ENCODE data around the gene HS6ST3.

The HS6ST3 gene

GRCh38 chr13:96068729-96069128 is 21.2 kb upstream of the HS6ST3 start:
- Histone ChIP-seq H3K4me3 (ENCODE audit: low read length) (no peak overlapping the region), H2AFZ (ENCODE audit: low read depth, low read length) (no peak overlapping the region)

GRCh38 chr13:96071504-96071903 is 18.4 kb upstream of the HS6ST3 start:
- no peaks in the 10 kb centered on the region for H3K9me3 ChIP-seq (ENCODE audit: insufficient read depth, low read length)
- H2AFZ ChIP-seq (ENCODE audit: low read depth, low read length): no peak overlapping the region
- no peak overlapping the region for H3K4me2 ChIP-seq (ENCODE audit: low read length)
- H3K79me2 ChIP-seq (ENCODE audit: low read length): no peaks in the 10 kb centered on the region
- H4K20me1 ChIP-seq (ENCODE audit: insufficient read depth, low read length): no peaks in the 10 kb centered on the region
- peaks cover 10% of the 10 kb centered on the region for H3K4me1 ChIP-seq (ENCODE audit: low read length)
- H3K27ac ChIP-seq (ENCODE audit: low read length): no peak overlapping the region
- H3K36me3 ChIP-seq (replicated peaks; ENCODE audit: low read depth, low read length): no peaks in the 10 kb centered on the region
- no peak overlapping the region for H3K9ac ChIP-seq (ENCODE audit: low read length)
- H3K27me3 ChIP-seq (ENCODE audit: low read depth, low read length): no peaks in the 10 kb centered on the region
- no peak for TF ChIP-seq EZH2phosphoT487 (IDR thresholded peaks at IDR 0.05; ENCODE audit: low read depth)
- TF ChIP-seq, protein P1, sequence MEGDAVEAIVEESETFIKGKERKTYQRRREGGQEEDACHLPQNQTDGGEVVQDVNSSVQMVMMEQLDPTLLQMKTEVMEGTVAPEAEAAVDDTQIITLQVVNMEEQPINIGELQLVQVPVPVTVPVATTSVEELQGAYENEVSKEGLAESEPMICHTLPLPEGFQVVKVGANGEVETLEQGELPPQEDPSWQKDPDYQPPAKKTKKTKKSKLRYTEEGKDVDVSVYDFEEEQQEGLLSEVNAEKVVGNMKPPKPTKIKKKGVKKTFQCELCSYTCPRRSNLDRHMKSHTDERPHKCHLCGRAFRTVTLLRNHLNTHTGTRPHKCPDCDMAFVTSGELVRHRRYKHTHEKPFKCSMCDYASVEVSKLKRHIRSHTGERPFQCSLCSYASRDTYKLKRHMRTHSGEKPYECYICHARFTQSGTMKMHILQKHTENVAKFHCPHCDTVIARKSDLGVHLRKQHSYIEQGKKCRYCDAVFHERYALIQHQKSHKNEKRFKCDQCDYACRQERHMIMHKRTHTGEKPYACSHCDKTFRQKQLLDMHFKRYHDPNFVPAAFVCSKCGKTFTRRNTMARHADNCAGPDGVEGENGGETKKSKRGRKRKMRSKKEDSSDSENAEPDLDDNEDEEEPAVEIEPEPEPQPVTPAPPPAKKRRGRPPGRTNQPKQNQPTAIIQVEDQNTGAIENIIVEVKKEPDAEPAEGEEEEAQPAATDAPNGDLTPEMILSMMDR (IDR thresholded peaks at IDR 0.05; ENCODE audit: low read depth, low read length): no peak
- H3K4me3 ChIP-seq (ENCODE audit: low read length): no peak overlapping the region

More at GRCh38 chr13:96068729-96069128, 21.2 kb upstream of the HS6ST3 start:
- H3K9ac ChIP-seq (ENCODE audit: low read length): no peak overlapping the region
- no peak overlapping the region for H3K27ac ChIP-seq (ENCODE audit: low read length)
- no peaks in the 10 kb centered on the region for H3K79me2 ChIP-seq (ENCODE audit: low read length)
- no peaks in the 10 kb centered on the region for H3K9me3 ChIP-seq (ENCODE audit: insufficient read depth, low read length)
- no peak overlapping the region for H3K4me2 ChIP-seq (ENCODE audit: low read length)
- peaks cover 10% of the 10 kb centered on the region for H3K4me1 ChIP-seq (ENCODE audit: low read length)
- peaks cover 3% of the 10 kb centered on the region; the same call in 1 of the 2 replicates for H3K27me3 ChIP-seq (ENCODE audit: low read depth, low read length)
- no peak for TF ChIP-seq EZH2phosphoT487 (IDR thresholded peaks at IDR 0.05; ENCODE audit: low read depth)
- TF ChIP-seq, protein P1 (IDR thresholded peaks at IDR 0.05; ENCODE audit: low read depth, low read length): no peak
- no peaks in the 10 kb centered on the region for H4K20me1 ChIP-seq (ENCODE audit: insufficient read depth, low read length)
- H3K36me3 ChIP-seq (replicated peaks; ENCODE audit: low read depth, low read length): no peaks in the 10 kb centered on the region

GRCh38 chr13:96072392-96072791 is 17.5 kb upstream of the HS6ST3 start:
- no peak overlapping the region for H3K4me3 ChIP-seq (ENCODE audit: low read length)
- no peak overlapping the region for H3K9ac ChIP-seq (ENCODE audit: low read length)
- H3K27me3 ChIP-seq (ENCODE audit: low read depth, low read length): no peaks in the 10 kb centered on the region
- no peaks in the 10 kb centered on the region for H3K79me2 ChIP-seq (ENCODE audit: low read length)
- no peaks in the 10 kb centered on the region for H4K20me1 ChIP-seq (ENCODE audit: insufficient read depth, low read length)
- no peak overlapping the region for H3K27ac ChIP-seq (ENCODE audit: low read length)
- no peak overlapping the region; the same call in 1 of the 2 replicates for H2AFZ ChIP-seq (ENCODE audit: low read depth, low read length)
- H3K36me3 ChIP-seq (replicated peaks; ENCODE audit: low read depth, low read length): no peaks in the 10 kb centered on the region
- no peak overlapping the region for H3K4me2 ChIP-seq (ENCODE audit: low read length)
- no peaks in the 10 kb centered on the region for H3K9me3 ChIP-seq (ENCODE audit: insufficient read depth, low read length)
- no peak for TF ChIP-seq EZH2phosphoT487 (IDR thresholded peaks at IDR 0.05; ENCODE audit: low read depth)
- TF ChIP-seq, protein P1 (IDR thresholded peaks at IDR 0.05; ENCODE audit: low read depth, low read length): no peak
- peaks cover 10% of the 10 kb centered on the region for H3K4me1 ChIP-seq (ENCODE audit: low read length)

GRCh38 chr13:96075953-96076543 is 13.9 kb upstream of the HS6ST3 start:
- H3K27ac ChIP-seq (ENCODE audit: low read length): no peak overlapping the region
- H4K20me1 ChIP-seq (ENCODE audit: insufficient read depth, low read length): no peaks in the 10 kb centered on the region
- no peaks in the 10 kb centered on the region for H3K9me3 ChIP-seq (ENCODE audit: insufficient read depth, low read length)
- no peaks in the 10 kb centered on the region for H3K36me3 ChIP-seq (replicated peaks; ENCODE audit: low read depth, low read length)
- H3K4me2 ChIP-seq (ENCODE audit: low read length): no peak overlapping the region
- no peak overlapping the region for H3K4me3 ChIP-seq (ENCODE audit: low read length)
- TF ChIP-seq, protein P1 (IDR thresholded peaks at IDR 0.05; ENCODE audit: low read depth, low read length): peak; percentile 80
- TF ChIP-seq EZH2phosphoT487 (IDR thresholded peaks at IDR 0.05; ENCODE audit: low read depth): no peak
- peaks cover under 1% of the 10 kb centered on the region; the same call in 1 of the 2 replicates for H3K4me1 ChIP-seq (ENCODE audit: low read length)
- no peak overlapping the region for H2AFZ ChIP-seq (ENCODE audit: low read depth, low read length)
- H3K9ac ChIP-seq (ENCODE audit: low read length): no peak overlapping the region
- H3K79me2 ChIP-seq (ENCODE audit: low read length): no peaks in the 10 kb centered on the region
- H3K27me3 ChIP-seq (ENCODE audit: low read depth, low read length): no peaks in the 10 kb centered on the region

Data from OCI-LY3 (cell line).